ENCODE data around the gene CNIH4. TPM values are rescaled to one million over a fixed set of nuclear protein-coding genes. Genes with fewer than 3 reads are reported as not detected.

Gene CNIH4
- total RNA-seq, 1 donor from 2014 or later: 70.2 TPM

GRCh38 chr1:224392411-224393249 lies 36.0 kb downstream of the CNIH4 start:
- no peak for DNase-seq (ENCODE audit: low read depth, low spot score)
- Mint-ChIP-seq H3K9me3 (no peaks in the 10 kb centered on the region), H3K36me3 (ENCODE audit: low read depth) (peaks cover 22% of the 10 kb centered on the region), H3K4me3 (no peak overlapping the region), H3K27ac (ENCODE audit: unreplicated experiment) (no peak overlapping the region), H3K27me3 (ENCODE audit: low read depth) (no peaks in the 10 kb centered on the region), H3K4me1 (no peaks in the 10 kb centered on the region)
- TF ChIP-seq, protein P1, sequence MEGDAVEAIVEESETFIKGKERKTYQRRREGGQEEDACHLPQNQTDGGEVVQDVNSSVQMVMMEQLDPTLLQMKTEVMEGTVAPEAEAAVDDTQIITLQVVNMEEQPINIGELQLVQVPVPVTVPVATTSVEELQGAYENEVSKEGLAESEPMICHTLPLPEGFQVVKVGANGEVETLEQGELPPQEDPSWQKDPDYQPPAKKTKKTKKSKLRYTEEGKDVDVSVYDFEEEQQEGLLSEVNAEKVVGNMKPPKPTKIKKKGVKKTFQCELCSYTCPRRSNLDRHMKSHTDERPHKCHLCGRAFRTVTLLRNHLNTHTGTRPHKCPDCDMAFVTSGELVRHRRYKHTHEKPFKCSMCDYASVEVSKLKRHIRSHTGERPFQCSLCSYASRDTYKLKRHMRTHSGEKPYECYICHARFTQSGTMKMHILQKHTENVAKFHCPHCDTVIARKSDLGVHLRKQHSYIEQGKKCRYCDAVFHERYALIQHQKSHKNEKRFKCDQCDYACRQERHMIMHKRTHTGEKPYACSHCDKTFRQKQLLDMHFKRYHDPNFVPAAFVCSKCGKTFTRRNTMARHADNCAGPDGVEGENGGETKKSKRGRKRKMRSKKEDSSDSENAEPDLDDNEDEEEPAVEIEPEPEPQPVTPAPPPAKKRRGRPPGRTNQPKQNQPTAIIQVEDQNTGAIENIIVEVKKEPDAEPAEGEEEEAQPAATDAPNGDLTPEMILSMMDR (conservative IDR thresholded peaks at IDR 0.05): no peak

DNA sequence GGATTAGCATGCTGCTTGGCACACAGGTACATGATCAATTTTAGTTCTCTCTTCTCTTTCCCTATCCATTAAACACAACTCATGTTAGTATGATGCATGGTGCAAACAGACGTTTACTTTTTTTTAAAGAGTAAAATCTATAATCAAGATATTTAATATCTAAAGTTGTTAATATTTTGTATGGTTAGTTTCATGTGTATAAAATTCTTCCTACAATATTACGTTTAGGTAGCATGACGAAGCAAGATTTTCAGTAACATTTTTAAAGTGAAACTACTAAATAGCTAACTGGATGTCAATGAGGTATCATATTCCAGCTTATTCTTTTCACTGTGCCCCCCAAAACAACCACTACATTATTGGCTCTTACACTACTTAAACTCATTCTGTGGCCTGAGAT lies 36.6 kb downstream of the CNIH4 start:
- H3K9me3 Mint-ChIP-seq: no peaks in the 10 kb centered on the region
- H3K4me3 Mint-ChIP-seq: no peak overlapping the region
- no peaks in the 10 kb centered on the region for H3K27me3 Mint-ChIP-seq (ENCODE audit: low read depth)
- no peaks in the 10 kb centered on the region for H3K4me1 Mint-ChIP-seq
- no peak overlapping the region for H3K27ac Mint-ChIP-seq (ENCODE audit: unreplicated experiment)
- no peak for DNase-seq (ENCODE audit: low read depth, low spot score)
- TF ChIP-seq, protein P1 (conservative IDR thresholded peaks at IDR 0.05): no peak
- peaks cover 22% of the 10 kb centered on the region for H3K36me3 Mint-ChIP-seq (ENCODE audit: low read depth)

GRCh38 chr1:224399887-224400286 lies 43.2 kb downstream of the CNIH4 start:
- no peak for DNase-seq (ENCODE audit: low read depth, low spot score)
- Mint-ChIP-seq H3K36me3 (ENCODE audit: low read depth) (peaks cover 11% of the 10 kb centered on the region), H3K4me3 (no peak overlapping the region), H3K9me3 (no peaks in the 10 kb centered on the region), H3K27me3 (ENCODE audit: low read depth) (no peaks in the 10 kb centered on the region), H3K27ac (ENCODE audit: unreplicated experiment) (no peak overlapping the region), H3K4me1 (no peaks in the 10 kb centered on the region)
- TF ChIP-seq, protein P1 (conservative IDR thresholded peaks at IDR 0.05): no peak

GRCh38 chr1:224402472-224403036 lies 45.9 kb downstream of the CNIH4 start:
- Mint-ChIP-seq H3K9me3 (no peaks in the 10 kb centered on the region), H3K27me3 (ENCODE audit: low read depth) (no peaks in the 10 kb centered on the region), H3K36me3 (ENCODE audit: low read depth) (peaks cover 10% of the 10 kb centered on the region), H3K27ac (ENCODE audit: unreplicated experiment) (no peak overlapping the region), H3K4me3 (no peak overlapping the region), H3K4me1 (no peaks in the 10 kb centered on the region)
- TF ChIP-seq, protein P1 (conservative IDR thresholded peaks at IDR 0.05): no peak
- no peak for DNase-seq (ENCODE audit: low read depth, low spot score)

GRCh38 chr1:224404916-224405603 lies 48.4 kb downstream of the CNIH4 start:
- H3K4me1 Mint-ChIP-seq: no peaks in the 10 kb centered on the region
- H3K27me3 Mint-ChIP-seq (ENCODE audit: low read depth): no peaks in the 10 kb centered on the region
- no peak for DNase-seq (ENCODE audit: low read depth, low spot score)
- no peak overlapping the region for H3K27ac Mint-ChIP-seq (ENCODE audit: unreplicated experiment)
- TF ChIP-seq, protein P1 (conservative IDR thresholded peaks at IDR 0.05): no peak
- no peaks in the 10 kb centered on the region for H3K9me3 Mint-ChIP-seq
- H3K4me3 Mint-ChIP-seq: no peak overlapping the region
- peaks cover 8% of the 10 kb centered on the region for H3K36me3 Mint-ChIP-seq (ENCODE audit: low read depth)

All from neural crest cell (in vitro differentiated cells).